Measurements from ENCODE around the gene PPARD. TPM values are rescaled to one million over a fixed set of nuclear protein-coding genes. Genes with fewer than 3 reads are reported as not detected.

PPARD gene
- total and polyA plus RNA-seq, 12 donors = 12.9 to 21.0 (median 13.9) TPM

- H3K4me3 ChIP-seq = no peak overlapping the region
- 80 to 85% methylated on average over 8 of the region's 8 CpGs for WGBS, 2 donors
- H3K36me3 ChIP-seq = no peaks in the 10 kb centered on the region
- no peaks in the 10 kb centered on the region for H3K9me3 ChIP-seq
- intact Hi-C loops (cut with DNase I) = no loop called here
- ATAC-seq (no peak), DNase-seq (no peak)
- H3K27me3 ChIP-seq = no peaks in the 10 kb centered on the region
- no peak overlapping the region for H3K27ac ChIP-seq
- H3K4me1 ChIP-seq = peaks cover 0 to 21% (median 7%) of the 10 kb centered on the region in 9 donors
- no peak for TF ChIP-seq CTCF (IDR thresholded peaks at IDR 0.05)
Observed at GRCh38 chr6:35398526-35398925, 56.2 kb downstream of the PPARD start.

GRCh38 chr6:35400111-35400510 is 57.8 kb downstream of the PPARD start:
- Histone ChIP-seq H3K36me3 (no peaks in the 10 kb centered on the region), H3K27me3 (no peaks in the 10 kb centered on the region), H3K27ac (no peak overlapping the region), H3K4me3 (no peak overlapping the region), H3K9me3 (no peaks in the 10 kb centered on the region), H3K4me1 (peaks cover 0 to 21% (median 6%) of the 10 kb centered on the region in 9 donors)
- DNase-seq = no peak
- ATAC-seq = no peak
- 93 to 94% methylated on average over 5 of the region's 5 CpGs for WGBS, 2 donors
- intact Hi-C loops (cut with DNase I) = no loop called here
- TF ChIP-seq CTCF (IDR thresholded peaks at IDR 0.05) = no peak

GRCh38 chr6:35400901-35401311 is 58.5 kb downstream of the PPARD start:
- Histone ChIP-seq H3K27me3 (no peaks in the 10 kb centered on the region), H3K27ac (no peak overlapping the region), H3K36me3 (no peaks in the 10 kb centered on the region), H3K9me3 (no peaks in the 10 kb centered on the region), H3K4me3 (no peak overlapping the region), H3K4me1 (peaks cover 0 to 21% (median 6%) of the 10 kb centered on the region in 9 donors)
- ATAC-seq = peak in 1 of 8 donors; percentile 36
- intact Hi-C loops (cut with DNase I) = no loop called here
- WGBS, 2 donors = 57 to 64% methylated on average over 5 of the region's 5 CpGs
- no peak for TF ChIP-seq CTCF (IDR thresholded peaks at IDR 0.05)
- DNase-seq = no peak

GRCh38 chr6:35401514-35401913 is 59.2 kb downstream of the PPARD start:
- Histone ChIP-seq H3K36me3 (no peaks in the 10 kb centered on the region), H3K27ac (no peak overlapping the region), H3K4me1 (peaks cover 0 to 21% (median 4%) of the 10 kb centered on the region in 9 donors), H3K4me3 (no peak overlapping the region), H3K9me3 (no peaks in the 10 kb centered on the region), H3K27me3 (no peaks in the 10 kb centered on the region)
- ATAC-seq = no peak
- no peak for DNase-seq
- 84 to 90% methylated on average over 5 of the region's 5 CpGs for WGBS, 2 donors
- intact Hi-C loops (cut with DNase I) = no loop called here
- no peak for TF ChIP-seq CTCF (IDR thresholded peaks at IDR 0.05)
